HUES6 (cell line): ENCODE results near the gene IGSF5.

ENCODE experiments used
- H3K27ac ChIP-seq: 2 replicates; pipeline ENCODE4 v1.7.0; 2013; ENCODE audit warnings: low read depth, mild to moderate bottlenecking, low read length, inconsistent platforms
- H3K27me3 ChIP-seq: 2 replicates; pipeline ENCODE4 v1.6.1; 2013; ENCODE audit warnings: low read length; ENCODE audit not compliant: control insufficient read depth, insufficient read depth
- H3K36me3 ChIP-seq: 2 replicates; pipeline ENCODE4 v1.6.1; 2013; ENCODE audit warnings: low read length; ENCODE audit not compliant: control insufficient read depth, insufficient read depth
- H3K4me1 ChIP-seq: 2 replicates; pipeline ENCODE4 v1.6.1; 2013; ENCODE audit warnings: low read length; ENCODE audit not compliant: control insufficient read depth, insufficient read depth
- H3K4me3 ChIP-seq: 2 replicates; pipeline ENCODE4 v1.5.1; 2013; ENCODE audit warnings: low read depth, low read length
- H3K9ac ChIP-seq: one replicate; pipeline ENCODE4 v1.6.1; 2013; ENCODE audit warnings: mild to moderate bottlenecking, low read length
- H3K9me3 ChIP-seq: 2 replicates; pipeline ENCODE4 v1.6.1; 2013; ENCODE audit warnings: low read depth, low read length; ENCODE audit not compliant: control insufficient read depth, insufficient read depth

Gene IGSF5

DNA sequence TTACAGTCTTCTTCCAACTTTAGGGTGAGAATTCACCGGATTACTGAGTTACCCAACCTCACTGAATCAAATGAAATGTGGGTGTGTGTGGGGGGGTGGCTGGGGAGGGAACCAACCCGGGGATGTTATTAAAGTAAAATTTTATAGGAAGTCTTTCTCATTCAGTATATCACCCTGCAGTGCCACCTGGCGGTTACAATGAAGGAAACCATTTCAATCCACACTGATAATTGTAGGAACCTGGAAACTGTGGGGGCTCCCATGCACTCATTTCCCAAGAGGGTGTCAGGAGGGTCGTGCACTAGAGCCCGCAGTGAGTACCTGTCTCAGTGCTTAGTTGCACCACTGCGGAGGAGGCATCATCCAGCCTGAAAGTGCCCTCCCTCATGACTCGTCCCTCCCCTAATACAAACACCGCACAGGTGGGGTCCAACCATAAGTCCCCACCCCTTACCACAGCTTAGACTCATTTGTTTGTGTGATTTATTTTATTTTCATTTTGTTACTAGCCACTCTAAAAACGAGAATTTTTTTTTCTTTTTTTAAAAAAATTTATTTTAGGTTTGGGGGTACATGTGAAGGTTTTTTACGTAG is 29.1 kb upstream of the IGSF5 start:
- H3K4me3 ChIP-seq, result no peak overlapping the region
- H3K4me1 ChIP-seq, result no peaks in the 10 kb centered on the region
- no peaks in the 10 kb centered on the region for H3K27me3 ChIP-seq
- no peaks in the 10 kb centered on the region for H3K36me3 ChIP-seq
- no peak overlapping the region for H3K9ac ChIP-seq
- no peaks in the 10 kb centered on the region for H3K9me3 ChIP-seq
- H3K27ac ChIP-seq, result no peak overlapping the region

GRCh38 chr21:39720126-39720778 is 24.7 kb upstream of the IGSF5 start:
- Histone ChIP-seq H3K4me3 (no peak overlapping the region), H3K36me3 (0 out of 2 replicates have a peak, but pooled peaks cover 4% of the 10 kb centered on the region), H3K9me3 (peaks cover 18% of the 10 kb centered on the region), H3K27ac (no peak overlapping the region), H3K27me3 (no peaks in the 10 kb centered on the region), H3K9ac (no peak overlapping the region), H3K4me1 (no peaks in the 10 kb centered on the region)

GRCh38 chr21:39721885-39722284 is 23.1 kb upstream of the IGSF5 start:
- H3K27ac ChIP-seq, result no peak overlapping the region
- no peaks in the 10 kb centered on the region for H3K27me3 ChIP-seq
- 0 out of 2 replicates have a peak, but pooled peaks cover 4% of the 10 kb centered on the region for H3K36me3 ChIP-seq

GRCh38 chr21:39724944-39725343 is 20.0 kb upstream of the IGSF5 start:
- Histone ChIP-seq H3K4me3 (no peak overlapping the region), H3K9ac (no peak overlapping the region), H3K27ac (no peak overlapping the region), H3K36me3 (peaks cover 8% of the 10 kb centered on the region; the same call in 1 of the 2 replicates), H3K4me1 (no peaks in the 10 kb centered on the region), H3K9me3 (peaks cover 18% of the 10 kb centered on the region), H3K27me3 (no peaks in the 10 kb centered on the region)

More at GRCh38 chr21:39721885-39722284, 23.1 kb upstream of the IGSF5 start:
- Histone ChIP-seq H3K4me1 (no peaks in the 10 kb centered on the region), H3K9me3 (peaks cover 18% of the 10 kb centered on the region), H3K4me3 (no peak overlapping the region), H3K9ac (no peak overlapping the region)

DNA sequence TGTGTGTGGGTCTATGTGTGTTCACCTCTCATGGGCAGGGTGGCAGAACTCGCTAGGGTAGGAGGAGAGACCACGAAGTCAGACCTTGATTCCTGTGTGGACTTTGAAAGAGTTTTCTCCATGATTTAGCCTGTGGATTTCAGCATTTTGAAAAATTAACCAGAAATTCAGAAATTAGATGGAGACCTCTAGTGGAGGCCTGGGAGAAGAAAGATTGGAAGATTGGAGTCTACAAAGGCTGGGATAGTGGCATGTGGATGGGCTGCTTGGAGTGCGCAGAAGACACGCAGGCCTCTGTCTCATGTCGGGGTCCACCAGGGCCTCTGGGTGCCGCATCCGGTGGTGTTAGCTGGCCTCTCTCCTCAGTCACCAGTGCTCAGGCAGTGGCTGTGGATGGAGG is 18.9 kb upstream of the IGSF5 start:
- no peak overlapping the region for H3K27ac ChIP-seq
- no peak overlapping the region for H3K9ac ChIP-seq
- peaks cover 18% of the 10 kb centered on the region for H3K9me3 ChIP-seq
- H3K4me3 ChIP-seq, result no peak overlapping the region
- H3K36me3 ChIP-seq, result peaks cover 8% of the 10 kb centered on the region; the same call in 1 of the 2 replicates
- no peaks in the 10 kb centered on the region for H3K27me3 ChIP-seq
- no peaks in the 10 kb centered on the region for H3K4me1 ChIP-seq

DNA sequence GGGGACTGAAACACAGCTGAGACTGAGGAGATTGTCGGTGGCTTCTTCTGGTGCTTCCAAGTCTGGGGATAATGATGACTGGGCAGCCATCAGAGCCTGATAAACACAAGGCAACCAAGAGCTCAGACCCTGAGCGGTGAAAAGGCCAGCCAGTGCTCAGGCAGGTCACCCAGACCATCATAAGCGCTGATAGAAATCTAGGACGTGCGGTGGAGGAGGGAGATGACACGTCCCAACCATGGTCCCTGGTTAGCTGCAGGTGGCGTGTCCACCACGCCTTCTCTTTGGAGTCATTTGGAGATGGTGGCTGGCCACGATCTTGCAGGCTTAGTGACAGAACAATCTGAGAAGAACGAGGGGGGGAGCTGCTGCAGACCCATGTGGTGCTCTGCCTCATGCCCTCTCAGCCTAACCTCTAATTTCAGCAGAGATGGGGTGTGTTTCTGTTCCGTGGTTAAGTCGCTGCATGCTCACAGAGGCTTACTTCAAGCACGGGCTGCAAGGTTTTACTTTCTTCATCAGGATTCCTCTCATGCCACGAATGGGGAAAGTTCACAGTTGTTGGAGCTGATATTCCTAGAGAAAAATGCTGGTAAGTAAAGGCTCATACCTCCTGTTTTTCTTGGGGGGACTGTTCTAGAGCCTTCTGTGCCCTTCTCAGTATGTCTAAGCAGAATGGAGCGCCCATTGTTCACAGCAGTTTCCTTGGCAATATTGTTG is 17.4 kb upstream of the IGSF5 start:
- Histone ChIP-seq H3K27me3 (no peaks in the 10 kb centered on the region), H3K9ac (no peak overlapping the region), H3K27ac (no peak overlapping the region), H3K4me1 (no peaks in the 10 kb centered on the region), H3K4me3 (no peak overlapping the region), H3K9me3 (peaks cover 26% of the 10 kb centered on the region), H3K36me3 (peaks cover 8% of the 10 kb centered on the region; the same call in 1 of the 2 replicates)

DNA sequence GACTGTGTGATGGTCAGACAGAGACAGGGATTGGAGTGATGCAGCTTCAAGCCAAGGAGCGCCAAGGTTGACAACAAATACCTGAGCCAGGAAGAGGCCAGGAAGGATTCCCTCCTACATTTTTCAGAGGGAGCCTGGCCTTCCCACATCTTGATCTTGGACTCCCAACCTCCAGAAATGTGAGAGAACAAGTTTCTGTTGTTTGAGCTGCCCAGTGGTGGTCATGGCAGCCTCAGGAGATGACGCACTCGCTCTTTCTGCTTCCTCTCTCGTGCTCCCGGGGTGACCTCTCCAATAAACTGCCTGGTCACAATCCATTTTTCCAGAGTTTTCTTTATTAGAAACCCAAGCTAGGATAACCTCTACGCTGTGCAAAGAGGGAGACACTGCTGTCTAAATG is 16.6 kb upstream of the IGSF5 start:
- H3K9ac ChIP-seq, result no peak overlapping the region
- H3K9me3 ChIP-seq, result peaks cover 19% of the 10 kb centered on the region
- no peaks in the 10 kb centered on the region for H3K4me1 ChIP-seq
- H3K36me3 ChIP-seq, result peaks cover 8% of the 10 kb centered on the region; the same call in 1 of the 2 replicates
- no peak overlapping the region for H3K27ac ChIP-seq
- H3K4me3 ChIP-seq, result no peak overlapping the region
- no peaks in the 10 kb centered on the region for H3K27me3 ChIP-seq

DNA sequence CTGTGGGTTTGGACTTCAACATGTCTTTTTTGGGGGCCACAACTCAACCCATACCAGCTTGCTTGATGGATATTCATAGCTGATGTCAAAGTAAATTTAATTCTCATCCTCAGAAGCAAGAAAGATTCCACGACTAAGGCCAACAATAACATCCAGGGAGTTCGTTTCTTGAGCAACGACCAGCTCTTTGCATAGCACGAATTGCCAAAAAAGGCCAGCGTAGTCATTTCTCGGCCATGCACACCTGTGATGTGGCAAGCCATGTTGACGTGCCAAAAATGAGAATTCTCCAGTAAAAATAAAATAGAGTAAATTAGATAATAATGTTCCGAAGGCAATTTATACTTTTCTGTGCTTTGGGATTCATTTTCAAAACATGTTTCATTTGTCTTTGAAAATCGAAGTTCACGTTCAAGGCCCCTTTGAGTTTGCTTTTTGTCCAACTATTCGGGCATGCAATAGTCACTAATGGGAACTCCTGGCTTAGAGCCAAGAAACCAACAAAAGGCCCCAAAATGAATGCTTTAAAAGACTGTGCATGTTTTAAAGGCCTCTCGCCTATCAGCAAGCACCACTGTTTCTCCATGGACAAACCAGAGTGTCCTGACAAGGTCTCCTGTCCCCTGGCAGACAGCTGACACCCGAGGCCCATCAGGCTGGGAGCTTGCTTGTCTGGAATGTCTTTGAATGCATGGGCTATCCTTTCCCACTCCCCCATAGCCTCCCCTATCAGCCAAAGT is 14.4 kb upstream of the IGSF5 start:
- Histone ChIP-seq H3K4me3 (no peak overlapping the region), H3K4me1 (no peaks in the 10 kb centered on the region), H3K36me3 (peaks cover 3% of the 10 kb centered on the region; the same call in 1 of the 2 replicates), H3K9ac (no peak overlapping the region), H3K9me3 (peaks cover 8% of the 10 kb centered on the region; the same call in 1 of the 2 replicates), H3K27me3 (no peaks in the 10 kb centered on the region), H3K27ac (no peak overlapping the region)

GRCh38 chr21:39736716-39737115 is 8.3 kb upstream of the IGSF5 start:
- no peaks in the 10 kb centered on the region for H3K27me3 ChIP-seq
- H3K27ac ChIP-seq, result no peak overlapping the region
- no peak overlapping the region for H3K9ac ChIP-seq
- no peak overlapping the region for H3K4me3 ChIP-seq
- H3K4me1 ChIP-seq, result no peaks in the 10 kb centered on the region
- peaks cover 7% of the 10 kb centered on the region; the same call in 1 of the 2 replicates for H3K9me3 ChIP-seq
- no peaks in the 10 kb centered on the region for H3K36me3 ChIP-seq

DNA sequence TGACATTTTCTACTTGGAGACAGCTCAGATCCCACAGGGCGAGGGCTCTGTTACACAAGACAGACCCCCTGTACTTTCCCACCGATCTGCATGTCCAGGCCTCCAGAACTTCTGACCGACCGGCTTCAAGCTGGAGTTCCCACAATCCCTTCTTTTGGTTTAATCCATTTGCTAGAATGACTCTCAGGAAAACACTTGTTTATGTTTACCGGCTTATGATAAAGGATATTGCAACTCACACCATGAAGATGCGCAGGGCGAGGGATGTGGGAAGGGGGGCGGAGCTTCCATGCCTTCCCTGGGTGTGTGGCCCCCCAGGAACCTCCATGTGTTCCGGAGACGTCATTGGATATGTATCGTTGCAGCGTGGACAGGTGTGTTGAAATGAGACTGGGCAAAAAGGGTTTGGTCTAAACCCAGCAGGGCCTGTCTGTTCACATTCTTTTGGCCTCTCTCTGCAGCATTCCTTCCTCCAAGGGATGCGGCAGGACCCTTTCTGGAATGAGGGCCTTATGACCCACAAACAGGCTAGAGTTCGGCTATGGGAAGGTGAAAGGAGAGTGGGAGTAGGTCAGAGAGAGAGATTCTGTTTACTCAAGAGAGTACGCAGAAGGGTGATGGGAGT is 7.5 kb upstream of the IGSF5 start:
- Histone ChIP-seq H3K27me3 (no peaks in the 10 kb centered on the region), H3K4me3 (no peak overlapping the region), H3K27ac (no peak overlapping the region), H3K9ac (no peak overlapping the region), H3K36me3 (no peaks in the 10 kb centered on the region), H3K4me1 (no peaks in the 10 kb centered on the region), H3K9me3 (0 out of 2 replicates have a peak, but pooled peaks cover 2% of the 10 kb centered on the region)
